Measurements from ENCODE around the gene CWF19L1.

DNA sequence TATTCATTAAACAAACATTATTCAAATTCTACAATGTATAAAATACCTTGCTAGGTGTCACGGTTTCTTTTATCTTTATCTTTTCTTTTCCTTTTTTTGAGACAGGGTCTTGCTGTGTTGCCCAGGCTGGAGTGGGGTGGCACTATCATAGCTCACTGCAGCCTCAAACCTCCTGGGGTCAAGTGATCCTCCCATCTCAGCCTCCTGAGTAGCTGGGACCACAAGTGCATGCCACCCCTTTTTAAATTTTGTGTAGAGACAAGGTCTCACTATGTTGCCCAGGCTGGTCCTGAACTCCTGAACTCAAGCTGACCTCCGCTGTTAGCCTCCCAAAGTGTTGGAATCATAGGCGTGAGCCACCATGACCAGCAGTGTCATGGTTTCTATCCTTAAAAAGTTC lies 37.0 kb upstream of the CWF19L1 start:
- TF ChIP-seq NFRKB (IDR thresholded peaks at IDR 0.05) (no peak), ZNF384 (IDR thresholded peaks at IDR 0.05) (no peak), TARDBP (IDR thresholded peaks at IDR 0.05) (no peak), BHLHE40 (IDR thresholded peaks at IDR 0.05; ENCODE audit: borderline replicate concordance) (no peak)
- TF ChIP-seq, protein P1, sequence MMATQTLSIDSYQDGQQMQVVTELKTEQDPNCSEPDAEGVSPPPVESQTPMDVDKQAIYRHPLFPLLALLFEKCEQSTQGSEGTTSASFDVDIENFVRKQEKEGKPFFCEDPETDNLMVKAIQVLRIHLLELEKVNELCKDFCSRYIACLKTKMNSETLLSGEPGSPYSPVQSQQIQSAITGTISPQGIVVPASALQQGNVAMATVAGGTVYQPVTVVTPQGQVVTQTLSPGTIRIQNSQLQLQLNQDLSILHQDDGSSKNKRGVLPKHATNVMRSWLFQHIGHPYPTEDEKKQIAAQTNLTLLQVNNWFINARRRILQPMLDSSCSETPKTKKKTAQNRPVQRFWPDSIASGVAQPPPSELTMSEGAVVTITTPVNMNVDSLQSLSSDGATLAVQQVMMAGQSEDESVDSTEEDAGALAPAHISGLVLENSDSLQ (IDR thresholded peaks at IDR 0.05) = no peak

All from HEK293T (cell line).